GM13977 (cell line): ENCODE measurements around the gene GLUD1.
A peak's percentile ranks its signal among the peaks of the same experiment; 100 is the strongest.
"Not testable (repeated sequence)": the region's sequence is repeated elsewhere in the genome, so short reads cannot be mapped to it uniquely, and the experiment has no call there.

Experiments
- DNase-seq: peaks from one replicate; pipeline ENCODE4 v3.0.0; 2012; ENCODE audit warnings: low spot score
- in situ Hi-C: fragments of 300-500 bp; cut with MboI; formaldehyde crosslinking; loops from one replicate; pipeline ENCODE4 v1.12.0; 2022; ENCODE audit warnings: low sequenced_read_pairs, low pct_unique_long_range_greater_than_20kb, mixed read lengths, inconsistent platforms; ENCODE audit not compliant: unreplicated experiment
- TF ChIP-seq, protein P1 (sequence below): IDR thresholded peaks from 2 replicates; pipeline ENCODE4 v1.5.1; 2012; ENCODE audit warnings: mild to moderate bottlenecking, control low read depth; ENCODE audit not compliant: insufficient read depth; ENCODE audit errors: extremely low read depth, missing control alignments

GLUD1 gene

DNA sequence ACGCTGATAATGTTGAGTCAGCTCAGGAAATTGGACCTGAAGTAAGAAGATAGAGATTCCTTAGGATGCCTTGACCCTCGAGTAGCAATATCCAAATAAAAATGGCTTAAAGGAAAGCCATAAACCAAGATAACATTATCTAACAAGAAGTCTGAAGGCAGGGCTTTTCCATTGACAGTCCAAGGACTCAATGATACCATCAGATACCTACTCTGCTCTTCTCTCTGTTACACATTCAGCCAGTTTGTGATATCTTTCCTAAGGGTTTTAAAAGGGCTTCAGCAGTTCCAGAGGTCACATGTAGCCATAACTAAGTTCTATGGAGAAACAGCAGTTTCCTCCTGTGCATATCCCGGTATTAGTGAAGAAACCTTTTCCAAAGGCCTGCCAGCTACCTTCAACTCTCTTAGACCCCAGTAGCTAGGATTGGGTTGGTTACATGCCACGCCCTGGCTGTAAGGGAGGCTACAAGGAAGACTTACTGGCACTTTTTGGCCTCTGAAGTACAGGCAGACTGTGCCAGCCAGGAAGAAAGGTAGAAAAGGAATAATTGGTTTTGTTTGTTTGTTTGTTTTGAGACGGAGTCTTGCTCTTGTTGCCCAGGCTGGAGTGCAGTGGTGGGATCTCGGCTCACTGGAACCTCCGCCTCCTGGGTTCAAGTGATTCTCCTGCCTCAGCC, 10.9 kb upstream of the GLUD1 start:
- in situ Hi-C loops = no loop called here
- DNase-seq = no peak
- TF ChIP-seq, protein P1, sequence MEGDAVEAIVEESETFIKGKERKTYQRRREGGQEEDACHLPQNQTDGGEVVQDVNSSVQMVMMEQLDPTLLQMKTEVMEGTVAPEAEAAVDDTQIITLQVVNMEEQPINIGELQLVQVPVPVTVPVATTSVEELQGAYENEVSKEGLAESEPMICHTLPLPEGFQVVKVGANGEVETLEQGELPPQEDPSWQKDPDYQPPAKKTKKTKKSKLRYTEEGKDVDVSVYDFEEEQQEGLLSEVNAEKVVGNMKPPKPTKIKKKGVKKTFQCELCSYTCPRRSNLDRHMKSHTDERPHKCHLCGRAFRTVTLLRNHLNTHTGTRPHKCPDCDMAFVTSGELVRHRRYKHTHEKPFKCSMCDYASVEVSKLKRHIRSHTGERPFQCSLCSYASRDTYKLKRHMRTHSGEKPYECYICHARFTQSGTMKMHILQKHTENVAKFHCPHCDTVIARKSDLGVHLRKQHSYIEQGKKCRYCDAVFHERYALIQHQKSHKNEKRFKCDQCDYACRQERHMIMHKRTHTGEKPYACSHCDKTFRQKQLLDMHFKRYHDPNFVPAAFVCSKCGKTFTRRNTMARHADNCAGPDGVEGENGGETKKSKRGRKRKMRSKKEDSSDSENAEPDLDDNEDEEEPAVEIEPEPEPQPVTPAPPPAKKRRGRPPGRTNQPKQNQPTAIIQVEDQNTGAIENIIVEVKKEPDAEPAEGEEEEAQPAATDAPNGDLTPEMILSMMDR = no peak

DNA sequence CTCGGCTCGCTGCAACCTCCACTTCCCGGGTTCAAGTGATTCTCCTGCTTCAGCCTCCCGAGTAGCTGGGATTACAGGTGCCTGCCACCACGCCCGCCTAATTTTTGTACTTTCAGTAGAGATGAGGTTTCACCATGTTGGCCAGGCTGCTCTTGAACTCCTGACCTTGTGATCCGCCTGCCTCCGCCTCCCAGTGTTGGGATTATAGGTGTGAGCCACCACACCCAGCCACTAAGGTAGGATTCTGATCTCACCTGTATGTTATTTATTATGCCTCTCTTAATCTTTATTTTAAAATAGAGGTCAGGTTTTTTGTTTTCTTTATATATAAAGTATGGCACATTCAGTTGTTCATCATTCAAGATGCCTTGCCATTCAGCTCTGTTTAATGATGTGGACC, 10.1 kb upstream of the GLUD1 start:
- in situ Hi-C loops, DNase-seq: not testable (repeated sequence)

DNA sequence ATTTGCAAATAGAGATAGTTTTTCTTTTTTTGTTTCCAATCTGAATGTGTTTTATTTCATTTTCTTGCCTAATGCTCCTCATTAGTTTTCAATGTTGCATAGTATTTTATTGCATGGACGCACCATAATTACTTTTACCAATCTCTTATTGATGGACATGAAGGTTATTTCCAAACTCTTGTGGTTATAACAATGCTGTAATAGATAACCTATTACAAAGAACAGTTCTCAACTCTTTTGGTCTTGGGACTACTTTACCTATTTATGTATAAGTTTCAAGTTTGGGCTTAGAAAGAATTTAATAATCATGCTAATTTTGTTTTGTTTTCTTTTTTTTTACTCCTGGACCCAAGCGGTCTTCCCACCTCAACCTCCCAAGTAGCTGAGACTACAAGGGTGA, 7.4 kb upstream of the GLUD1 start:
- TF ChIP-seq, protein P1 = no peak
- in situ Hi-C loops = no loop called here
- DNase-seq = no peak

DNA sequence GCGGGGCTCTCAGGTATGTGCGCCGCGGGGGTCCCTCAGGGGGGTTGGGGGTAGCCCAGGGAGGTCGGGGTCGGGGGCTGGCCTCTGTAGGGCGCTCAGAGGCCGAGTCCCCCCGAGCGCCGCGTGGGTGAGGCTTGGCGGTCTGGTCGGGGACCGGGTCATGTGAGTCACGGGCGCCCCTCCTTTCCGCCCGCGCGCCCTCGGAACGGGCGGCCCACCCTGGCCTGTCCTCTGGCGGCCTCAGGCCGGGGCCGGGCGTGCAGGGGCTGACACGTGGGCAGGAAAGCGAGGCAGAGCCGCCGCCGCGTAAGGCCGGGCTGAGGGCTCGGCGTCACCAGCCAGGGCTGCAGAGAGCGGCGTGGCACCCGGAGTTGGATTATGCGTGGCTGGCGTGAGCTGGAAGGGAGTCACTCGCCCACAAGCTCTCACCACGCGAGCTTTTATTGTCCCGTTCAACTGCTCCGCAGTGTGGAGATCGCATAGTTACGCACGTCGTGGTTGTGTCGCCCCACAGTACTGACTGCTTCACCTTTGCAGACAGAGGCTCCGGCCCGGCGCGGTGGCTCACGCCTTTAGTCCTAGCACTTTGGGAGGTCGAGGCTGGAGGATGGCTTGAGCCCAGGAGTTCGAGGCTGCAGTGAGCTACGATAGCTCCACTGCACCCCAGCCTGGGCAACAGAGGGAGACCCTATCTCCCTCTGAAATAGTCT, 748 bp upstream of the GLUD1 start:
- DNase-seq = peak; percentile 81
- TF ChIP-seq, protein P1 = no peak
- in situ Hi-C loops = no loop called here

DNA sequence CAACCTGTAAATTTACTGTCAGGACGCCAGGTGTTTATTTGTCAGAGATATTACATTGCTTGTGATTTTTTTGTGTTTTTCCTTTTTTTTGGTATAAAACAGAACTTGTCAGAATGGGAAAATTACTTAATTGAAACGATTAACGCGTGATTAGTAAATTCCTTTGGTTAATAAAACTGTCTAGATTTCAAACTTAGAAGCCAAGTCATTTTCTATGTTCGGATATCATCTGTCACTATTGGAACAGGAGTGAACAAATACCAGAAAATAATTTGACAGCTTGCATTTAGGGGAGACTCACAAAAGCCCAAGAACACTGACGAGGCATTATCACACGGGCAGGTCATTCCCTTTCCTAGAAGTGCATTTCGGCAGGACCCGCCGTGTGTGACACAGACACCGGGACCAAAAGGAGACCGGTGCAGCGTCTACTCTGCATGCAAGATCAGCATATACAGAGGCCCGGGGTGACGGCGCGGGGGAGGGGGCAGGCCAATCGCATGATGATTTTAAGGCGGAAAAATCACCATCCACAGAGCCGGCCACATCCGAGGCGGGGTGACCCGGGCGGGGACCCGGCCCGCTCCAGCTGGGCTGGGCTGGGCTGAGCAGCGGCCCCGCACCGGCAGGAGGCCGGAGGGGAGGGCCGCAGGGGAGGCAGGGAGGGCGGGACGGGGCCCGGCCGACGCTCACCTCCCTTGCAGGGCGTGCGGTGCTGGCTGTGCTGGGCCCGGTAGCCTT, 841 bp downstream of the GLUD1 start:
- peak; percentile 63 for DNase-seq
- TF ChIP-seq, protein P1 = no peak
- in situ Hi-C loops = no loop called here

DNA sequence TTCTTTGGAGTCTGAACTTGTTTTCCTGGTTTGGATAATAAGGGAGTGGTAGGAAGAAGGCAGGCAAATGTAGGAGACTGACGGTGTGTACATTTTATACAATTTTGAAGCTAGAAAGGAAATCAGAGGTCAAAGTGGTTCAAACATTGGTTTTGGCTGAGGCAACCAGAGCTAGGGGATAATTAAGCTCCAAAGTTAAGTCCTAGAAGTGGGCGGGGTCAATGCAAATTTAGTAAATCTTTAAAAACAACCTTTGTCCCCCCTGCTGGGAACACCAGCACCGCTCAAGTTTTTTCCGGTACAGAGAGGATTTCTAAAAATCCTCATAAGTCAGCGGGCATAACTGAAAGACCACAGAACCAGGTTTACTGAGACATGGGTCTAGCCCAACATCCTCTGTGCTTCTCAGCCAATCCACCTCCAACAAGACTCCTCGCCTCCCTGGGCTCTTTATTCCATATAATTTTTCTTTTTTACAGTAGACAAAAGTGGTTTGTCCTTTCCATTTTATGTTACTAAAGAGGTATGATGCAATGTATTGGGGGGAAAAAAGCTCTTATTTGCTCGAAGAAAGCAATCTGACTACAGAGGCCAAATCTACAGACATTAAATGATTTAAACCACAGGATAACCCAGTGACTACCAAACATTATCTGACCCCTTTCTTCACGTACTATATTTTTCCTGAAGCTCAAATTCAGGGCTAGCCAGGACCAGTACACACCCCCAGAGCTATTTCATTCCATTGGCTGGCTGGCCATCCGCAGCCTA, 1.6 kb downstream of the GLUD1 start:
- TF ChIP-seq, protein P1 = no peak
- in situ Hi-C loops = no loop called here
- DNase-seq = peak; percentile 23
